ENCODE data around the gene B3GNT2.
A peak's percentile ranks its signal among the peaks of the same experiment; 100 is the strongest.
"Not testable (repeated sequence)": the region's sequence is repeated elsewhere in the genome, so short reads cannot be mapped to it uniquely, and the experiment has no call there.

The B3GNT2 gene, protein sequence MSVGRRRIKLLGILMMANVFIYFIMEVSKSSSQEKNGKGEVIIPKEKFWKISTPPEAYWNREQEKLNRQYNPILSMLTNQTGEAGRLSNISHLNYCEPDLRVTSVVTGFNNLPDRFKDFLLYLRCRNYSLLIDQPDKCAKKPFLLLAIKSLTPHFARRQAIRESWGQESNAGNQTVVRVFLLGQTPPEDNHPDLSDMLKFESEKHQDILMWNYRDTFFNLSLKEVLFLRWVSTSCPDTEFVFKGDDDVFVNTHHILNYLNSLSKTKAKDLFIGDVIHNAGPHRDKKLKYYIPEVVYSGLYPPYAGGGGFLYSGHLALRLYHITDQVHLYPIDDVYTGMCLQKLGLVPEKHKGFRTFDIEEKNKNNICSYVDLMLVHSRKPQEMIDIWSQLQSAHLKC

DNA sequence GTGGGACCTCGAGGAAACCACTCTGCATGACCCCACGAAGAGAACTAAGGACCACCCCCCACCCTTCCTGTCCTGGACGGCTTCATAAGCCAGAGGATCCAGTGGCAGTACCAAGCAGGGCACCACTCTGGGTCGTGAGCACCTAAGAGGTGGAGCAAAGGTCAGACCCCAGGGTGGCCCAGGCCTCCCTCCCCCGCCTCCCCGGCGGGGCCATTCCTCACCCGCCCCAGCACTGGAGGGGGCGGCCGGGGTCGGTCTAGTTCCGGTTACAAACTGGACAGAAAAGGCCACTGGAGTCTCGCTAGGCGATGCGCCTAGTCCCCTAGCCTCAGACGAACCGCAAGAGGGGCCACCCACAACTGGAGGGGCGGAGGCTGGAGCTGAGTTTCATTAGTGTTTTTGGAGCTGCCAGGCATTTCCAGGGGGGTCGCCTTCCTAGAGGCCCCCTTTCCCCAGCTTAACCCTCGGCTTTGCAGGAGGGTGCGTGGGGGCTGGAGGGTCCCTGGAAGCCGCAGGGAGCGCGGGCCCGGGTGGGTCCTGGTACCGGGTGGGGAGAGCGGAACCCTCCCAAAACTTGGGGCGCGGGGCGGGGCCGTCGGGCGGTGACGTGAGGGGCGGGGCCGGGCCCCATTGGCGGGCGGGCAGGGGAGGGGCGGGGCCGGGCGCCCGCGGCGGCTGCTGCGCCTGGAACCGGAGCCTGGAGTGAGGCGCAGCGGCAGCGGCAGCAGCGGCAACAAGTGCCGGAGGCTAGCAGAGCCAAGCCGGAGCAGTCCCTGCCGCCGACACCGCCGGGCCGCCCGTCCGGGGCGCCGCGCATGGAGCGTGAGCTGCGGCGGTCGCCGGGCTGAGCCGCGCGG lies at the start of gene B3GNT2:
Gene B3GNT2 (plus strand): TSS at position 695 of the 857 bp plus-strand sequence. CDS start 26,106 bp downstream, outside the sequence.
- DNase-seq, result peak; percentile 88

DNA sequence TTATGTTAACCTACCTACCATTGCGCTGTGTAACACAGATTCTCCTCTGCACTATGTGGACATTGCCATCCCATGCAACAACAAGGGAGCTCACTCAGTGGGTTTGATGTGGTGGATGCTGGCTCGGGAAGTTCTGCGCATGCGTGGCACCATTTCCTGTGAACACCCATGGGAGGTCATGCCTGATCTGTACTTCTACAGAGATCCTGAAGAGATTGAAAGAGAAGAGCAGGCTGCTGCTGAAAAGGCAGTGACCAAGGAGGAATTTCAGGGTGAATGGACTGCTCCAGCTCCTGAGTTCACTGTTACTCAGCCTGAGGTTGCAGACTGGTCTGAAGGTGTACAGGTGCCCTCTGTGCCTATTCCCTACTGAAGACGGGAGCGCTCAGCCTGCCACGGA lies 49.1 kb upstream of the B3GNT2 start:
- not testable (repeated sequence) for DNase-seq

DNA sequence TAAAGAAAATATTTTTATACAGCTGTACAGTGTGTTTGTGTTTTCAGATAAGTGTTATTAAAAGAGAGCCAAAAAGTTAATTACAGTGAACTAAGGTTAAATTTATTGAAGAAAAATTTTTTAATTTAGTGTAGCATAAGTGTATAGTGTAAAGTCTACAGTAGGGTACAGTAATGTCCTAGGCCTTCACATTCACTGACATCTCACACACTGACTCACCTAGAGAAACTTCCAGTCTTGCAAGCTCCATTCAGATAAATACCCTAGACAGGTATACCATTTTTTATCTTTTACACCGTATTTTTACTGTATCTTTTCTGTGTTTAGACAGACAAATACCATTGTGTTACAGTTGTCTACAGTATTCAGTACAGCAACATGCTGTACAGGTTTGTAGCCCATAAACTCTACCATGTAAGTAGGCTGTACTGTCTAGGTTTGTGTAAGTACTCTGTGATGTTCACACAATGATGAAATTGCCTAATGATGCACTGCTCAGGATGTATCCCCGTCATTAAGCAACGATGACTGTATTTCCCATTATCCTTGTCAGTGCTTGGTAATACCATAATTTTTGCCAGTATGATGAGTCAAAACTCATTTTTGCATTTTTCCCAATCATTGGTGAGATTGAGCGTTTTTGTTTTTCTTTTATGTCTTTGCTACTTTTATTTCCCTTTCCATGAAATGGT lies 48.2 kb upstream of the B3GNT2 start:
- DNase-seq, result no peak

DNA sequence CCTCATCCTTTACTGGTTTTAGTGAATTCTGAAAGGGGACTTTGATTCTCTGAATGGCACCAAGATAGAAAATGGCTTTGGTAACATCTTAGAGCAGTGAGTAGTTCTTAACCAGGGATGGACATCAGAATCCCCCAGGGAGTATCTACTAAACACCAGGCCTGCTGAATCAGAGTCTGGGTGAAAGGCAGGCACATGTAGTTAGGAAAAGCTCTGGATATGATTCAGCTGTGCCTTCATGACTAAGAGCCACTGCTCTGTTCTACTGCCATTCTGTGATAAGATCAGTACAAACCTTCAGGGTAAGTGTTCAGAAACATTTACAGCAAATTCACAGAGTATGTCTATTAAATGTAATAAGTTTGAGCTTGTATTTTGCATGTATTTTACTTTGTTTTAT lies 46.2 kb upstream of the B3GNT2 start:
- DNase-seq, result no peak

DNA sequence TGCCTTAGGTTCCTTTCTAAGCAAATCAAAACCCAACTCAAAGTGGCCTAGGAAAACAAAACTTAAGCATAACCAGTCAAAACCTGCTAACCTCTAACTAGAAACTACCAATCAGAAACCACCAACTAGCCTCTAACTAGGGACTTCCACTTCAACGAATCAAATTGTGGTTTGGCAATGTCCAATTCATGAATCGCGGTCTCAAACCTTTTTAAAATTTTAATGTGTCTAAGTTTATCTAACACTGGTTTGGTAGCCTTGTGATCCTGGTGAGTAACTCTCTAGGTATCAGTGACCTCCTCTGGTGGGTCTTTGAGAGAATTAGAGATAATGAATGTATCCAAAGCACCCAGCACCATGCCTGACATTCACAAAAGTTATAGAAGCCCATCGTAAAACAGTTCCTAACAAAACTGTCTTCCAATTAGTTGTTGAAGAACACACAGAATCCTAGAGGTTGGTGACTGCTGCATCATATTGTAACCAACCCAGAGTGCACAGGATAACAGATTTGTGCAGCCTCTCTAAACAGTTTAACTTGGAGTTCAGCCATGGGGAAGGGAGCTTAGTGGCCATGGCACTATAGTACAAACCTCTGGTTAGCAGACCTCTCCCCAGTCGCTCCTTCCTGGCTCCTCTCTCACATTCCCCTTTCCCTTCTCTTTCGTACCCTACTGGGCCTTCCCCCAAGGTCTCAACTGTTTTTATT lies 45.2 kb upstream of the B3GNT2 start:
- no peak for DNase-seq

DNA sequence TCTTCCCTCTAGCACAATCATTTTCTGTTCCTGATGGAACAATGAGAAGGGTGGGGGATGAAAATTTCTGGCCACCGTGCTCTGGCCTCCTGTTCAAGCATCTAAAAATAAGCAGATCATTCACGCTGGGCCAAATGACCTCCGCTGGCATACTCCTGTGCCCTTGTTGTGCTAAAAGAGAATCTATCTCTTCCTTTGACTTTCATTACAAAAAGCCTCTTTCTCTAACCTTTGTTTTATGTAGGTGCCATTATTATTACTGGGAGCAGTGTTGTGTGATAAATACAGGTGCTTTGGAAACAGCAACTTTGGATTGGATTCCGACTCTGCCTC lies 44.6 kb upstream of the B3GNT2 start:
- DNase-seq, result no peak

DNA sequence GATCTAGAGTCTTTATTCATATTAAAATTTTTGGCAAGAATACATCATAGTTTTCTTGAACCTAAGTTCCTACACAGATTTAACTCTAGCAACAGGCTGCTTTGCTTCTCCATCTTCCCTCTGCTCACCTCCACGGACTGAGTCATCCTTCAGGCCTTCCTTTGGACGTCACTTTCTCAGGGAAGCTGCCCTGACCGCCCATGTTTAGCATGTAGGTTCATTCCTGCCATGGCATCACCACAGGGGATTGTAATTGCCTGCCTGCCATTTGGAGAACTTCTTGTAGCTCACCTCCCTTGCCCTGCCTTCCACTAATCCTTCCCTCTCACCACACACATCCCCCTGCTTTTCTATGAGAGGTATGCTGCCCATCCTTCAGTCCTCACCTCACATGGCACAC lies 43.9 kb upstream of the B3GNT2 start:
- DNase-seq, result no peak

DNA sequence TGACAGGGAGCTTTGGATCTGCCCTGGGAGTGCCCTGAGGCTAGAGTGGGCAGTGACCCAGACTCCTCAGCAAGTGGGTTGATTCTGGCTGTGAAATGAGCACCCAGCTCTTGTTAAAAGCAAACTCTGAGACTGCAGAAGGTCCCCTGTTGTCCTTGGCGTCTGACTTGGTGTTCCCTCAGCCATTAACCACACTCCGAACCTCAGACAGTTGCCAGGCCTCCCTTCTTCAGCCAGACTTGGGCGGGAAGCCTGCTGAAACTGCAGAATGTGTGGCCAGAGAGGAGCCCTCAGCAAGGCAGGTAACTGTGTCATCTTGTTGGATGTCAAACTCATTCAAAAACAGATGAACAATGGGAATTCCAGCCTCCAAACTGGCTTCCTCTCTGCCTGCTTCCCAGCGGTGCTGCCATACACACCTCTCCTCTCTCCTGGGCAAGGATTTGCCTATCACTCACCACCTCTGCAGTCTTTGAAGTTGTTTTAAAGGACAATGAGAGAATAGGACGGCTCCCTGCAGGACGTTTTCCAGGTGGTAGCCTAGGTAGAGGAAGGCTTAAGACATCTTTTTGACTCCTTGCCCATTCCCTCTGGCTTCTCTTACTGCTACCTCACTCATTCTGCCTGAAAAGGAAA lies 38.9 kb upstream of the B3GNT2 start:
- no peak for DNase-seq

DNA sequence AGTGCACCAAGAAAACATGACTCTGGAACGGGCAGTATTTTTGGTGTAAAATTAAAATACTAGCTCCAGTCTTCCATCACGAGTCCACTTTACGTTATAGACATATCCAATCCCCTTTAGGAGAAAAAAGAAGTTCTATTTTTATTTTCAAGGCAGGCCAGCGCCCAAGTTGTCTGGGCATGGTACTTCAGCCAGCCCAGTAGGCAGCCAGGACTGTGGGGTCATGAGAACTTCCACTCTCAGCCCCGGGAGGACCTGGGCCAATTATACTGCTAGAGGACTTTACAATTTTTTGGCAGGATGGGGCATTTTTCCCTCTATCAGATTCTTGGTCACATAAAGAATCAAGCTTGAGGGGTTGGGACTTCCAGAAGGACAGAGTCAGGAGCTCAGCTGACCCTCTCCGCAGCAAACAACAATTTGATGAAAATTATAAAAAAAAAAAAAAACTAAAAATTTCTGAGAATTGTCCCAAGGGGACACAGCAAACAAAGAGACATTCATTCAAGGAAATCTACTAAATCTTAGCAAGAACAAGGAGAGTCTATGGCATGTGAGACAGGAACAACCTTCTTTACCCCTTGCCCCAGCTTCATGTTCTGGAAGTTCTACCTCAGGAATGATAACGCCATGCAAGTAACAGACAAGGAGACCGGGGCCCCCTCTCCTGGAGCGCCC lies 37.3 kb upstream of the B3GNT2 start:
- DNase-seq, result no peak

DNA sequence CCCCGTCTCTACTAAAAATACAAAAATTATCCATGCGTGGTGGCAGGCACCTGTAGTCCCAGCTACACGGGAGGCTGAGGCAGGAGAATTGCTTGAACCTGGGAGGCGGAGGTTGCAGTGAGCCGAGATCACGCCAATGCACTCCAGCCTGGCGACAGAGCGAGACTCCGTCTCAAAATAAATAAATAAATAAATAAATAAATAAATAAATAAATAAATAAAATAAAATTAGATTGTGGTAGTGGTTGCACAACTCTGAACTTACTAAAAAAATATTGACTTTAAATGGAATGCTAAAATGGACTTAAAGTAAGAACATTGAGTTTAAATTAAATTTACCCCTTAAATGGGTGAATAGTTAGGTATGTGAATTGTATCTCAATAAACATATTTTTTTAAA lies 35.2 kb upstream of the B3GNT2 start:
- DNase-seq, result not testable (repeated sequence)

DNA sequence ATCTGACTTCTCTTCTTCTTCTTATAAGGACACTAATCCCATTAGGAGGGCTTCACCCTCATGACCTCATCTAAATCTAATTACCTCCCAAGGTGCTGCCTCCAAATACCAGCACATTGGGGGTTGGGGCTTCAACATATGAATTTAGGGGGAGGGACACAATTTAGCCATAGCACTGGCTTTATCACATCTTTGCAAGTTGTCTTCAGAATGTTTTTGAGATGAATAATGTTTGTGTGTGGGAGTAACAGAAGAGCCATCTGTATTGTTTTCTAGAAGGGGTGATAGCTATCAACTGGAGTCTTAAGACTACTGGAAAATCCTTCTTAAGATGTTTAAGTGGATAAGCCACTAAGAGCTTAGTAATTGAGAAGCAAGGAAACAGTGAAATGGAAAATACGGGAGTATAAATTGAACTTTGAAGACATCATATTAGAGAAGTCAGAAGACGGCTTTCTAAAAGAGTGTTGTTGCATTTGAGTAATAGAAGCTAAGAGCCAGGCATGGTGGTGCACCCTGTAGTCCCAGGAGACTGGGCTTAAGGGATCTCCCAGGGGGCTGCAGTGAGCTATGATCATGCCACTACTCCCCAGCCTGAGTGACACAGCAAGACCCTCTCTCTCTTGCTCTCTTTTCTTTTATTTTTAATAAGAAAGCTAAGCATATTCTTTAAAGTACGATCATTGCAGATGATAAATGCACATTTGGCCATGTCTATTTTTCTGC lies 32.6 kb upstream of the B3GNT2 start:
- no peak for DNase-seq

DNA sequence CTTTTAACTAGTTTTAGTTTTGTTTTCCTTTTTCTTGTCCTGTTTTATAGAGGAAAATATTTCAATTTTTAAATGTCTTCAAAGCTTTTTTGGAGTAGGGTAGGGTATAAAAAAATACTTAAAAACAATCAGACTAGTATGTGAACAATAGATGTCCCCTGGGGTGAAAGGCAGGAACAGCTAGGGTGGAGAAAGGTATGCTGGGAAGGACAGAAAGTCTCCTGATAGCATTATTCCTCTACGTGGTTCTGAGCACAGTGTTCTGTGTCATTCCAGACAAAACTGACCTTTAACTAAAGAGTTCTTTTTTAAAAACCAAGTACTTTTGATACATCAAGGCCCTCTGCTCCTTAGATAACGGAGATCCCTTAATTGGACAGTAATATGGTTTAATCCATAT lies 32.1 kb upstream of the B3GNT2 start:
- no peak for DNase-seq

DNA sequence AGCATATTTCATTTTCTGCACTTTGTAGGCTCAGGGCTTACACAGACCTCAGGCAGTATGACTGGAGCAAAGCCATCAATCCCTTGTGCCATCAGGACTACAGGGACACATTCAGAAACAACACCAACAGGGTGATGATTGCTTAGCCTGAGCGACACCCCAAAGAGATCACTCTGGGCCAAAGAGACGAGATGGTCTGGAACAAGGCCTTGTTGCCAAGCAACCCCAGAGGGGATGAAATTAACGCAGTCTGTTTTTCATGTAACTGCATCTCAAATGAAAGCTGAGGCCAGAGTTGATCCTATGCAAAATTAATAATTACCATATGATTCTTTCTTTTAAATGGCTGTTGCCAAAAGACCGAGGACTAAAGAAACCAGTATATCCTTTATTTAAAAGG lies 20.2 kb upstream of the B3GNT2 start:
- no peak for DNase-seq

DNA sequence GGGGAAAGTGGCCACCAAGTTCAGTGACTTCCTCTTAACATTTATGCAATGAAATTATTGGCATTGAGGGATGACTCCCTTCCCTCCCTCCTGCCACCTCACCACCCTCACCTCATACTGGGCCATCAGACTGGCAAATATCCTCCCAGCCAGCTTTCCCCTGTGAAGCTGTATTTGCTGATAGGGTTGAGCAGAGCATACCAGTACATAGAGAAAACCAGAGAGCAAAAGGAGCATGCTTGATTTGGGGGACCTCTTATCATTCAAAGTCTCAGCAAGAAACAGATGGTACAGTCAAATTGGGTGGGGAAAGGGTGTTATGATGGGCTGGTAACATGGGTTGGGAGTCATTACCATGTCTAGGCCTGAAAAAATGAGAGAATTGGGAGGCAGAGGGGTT lies 19.1 kb upstream of the B3GNT2 start:
- no peak for DNase-seq

DNA sequence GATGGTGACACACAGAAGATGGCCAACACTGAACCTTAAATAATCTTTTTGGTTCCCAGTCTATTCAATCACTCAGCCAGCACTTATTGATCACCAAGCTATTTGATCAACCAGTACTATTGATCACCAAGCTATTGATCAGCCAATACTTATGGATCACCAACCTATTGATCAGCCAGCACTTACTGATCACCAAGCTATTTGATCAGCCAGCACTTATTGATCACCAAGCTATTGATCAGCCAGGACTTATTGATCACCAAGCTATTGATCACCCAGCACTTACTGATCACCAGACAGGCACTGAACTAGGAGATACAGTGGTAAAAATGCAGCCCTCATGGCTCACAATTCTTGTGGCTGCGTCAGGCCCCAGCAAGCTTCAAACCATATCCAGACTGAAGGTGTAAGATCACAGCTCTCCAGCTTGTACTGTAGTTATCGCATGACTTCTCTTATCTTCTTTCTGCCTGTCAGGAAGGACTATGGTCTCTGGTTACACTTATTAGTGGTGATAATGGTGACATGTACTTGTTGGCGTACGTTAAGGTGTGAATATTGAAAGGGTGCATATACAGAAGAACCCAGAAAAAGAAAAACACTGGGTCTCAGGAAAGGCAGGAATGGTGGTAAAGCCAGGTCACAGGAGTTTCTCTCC lies 18.4 kb upstream of the B3GNT2 start:
- DNase-seq, result no peak

DNA sequence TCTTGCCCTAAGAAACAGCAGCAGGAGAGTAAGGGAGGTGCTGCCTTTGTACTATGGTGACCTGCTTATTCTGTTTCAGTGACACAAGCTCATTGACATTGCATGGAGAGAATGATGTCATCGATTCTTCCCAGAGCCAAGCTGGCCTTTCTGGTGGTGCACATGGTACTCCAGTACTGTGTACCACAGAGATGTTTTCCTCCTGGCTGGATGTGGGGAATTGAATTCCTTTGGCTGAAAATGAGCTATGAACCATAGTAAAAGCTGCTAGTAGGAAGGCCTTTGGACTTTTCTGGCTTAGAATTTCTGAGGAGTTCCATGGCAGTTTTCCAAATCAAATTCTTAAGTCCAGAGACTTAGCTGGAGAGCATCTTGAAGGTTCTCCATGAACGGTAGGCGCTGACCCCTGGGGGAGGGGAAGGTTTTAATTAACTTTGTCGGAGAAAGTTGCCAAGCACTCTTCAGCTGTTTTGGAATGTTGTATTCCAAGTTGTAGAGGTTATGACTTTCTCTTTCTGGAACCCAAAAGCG lies 17.1 kb upstream of the B3GNT2 start:
- DNase-seq, result no peak

DNA sequence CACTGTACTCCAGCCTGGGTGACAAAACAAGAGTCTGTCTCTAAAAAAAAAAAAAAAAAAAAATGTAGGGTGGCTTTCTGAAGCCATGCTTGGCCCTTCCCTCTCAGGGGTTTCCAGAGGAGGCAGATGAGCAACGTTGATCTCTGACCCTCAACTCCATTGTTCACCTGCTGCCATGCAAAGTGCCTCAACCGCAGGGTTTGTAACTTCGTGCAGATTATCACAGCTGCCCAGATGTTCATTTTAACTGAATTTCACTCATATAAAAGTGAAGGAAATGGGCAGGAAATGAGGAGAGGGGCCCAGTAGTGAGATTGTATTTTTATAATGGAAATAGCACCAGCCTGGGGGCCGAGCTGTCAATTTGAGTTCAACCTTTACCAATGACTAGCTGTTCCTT lies 14.9 kb upstream of the B3GNT2 start:
- DNase-seq, result no peak

DNA sequence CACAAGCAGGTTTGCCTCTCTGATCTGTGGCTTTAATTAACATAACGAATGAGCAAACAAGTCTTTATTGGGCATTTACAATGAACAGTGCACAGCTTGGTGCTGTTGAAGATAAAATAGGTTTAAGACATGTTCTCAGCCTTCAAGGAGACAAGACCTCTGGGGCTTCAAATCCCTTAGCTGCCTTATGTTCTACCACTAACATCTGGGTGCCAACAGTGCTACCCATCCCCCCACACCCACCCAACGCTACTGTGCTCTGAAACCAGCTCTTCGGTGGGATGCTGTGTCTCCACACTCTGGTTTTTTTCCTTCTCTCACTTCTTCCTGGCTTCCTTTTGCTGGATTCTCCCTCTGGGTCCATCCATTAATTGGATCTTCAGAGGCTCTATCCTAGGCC lies 14.1 kb upstream of the B3GNT2 start:
- no peak for DNase-seq

DNA sequence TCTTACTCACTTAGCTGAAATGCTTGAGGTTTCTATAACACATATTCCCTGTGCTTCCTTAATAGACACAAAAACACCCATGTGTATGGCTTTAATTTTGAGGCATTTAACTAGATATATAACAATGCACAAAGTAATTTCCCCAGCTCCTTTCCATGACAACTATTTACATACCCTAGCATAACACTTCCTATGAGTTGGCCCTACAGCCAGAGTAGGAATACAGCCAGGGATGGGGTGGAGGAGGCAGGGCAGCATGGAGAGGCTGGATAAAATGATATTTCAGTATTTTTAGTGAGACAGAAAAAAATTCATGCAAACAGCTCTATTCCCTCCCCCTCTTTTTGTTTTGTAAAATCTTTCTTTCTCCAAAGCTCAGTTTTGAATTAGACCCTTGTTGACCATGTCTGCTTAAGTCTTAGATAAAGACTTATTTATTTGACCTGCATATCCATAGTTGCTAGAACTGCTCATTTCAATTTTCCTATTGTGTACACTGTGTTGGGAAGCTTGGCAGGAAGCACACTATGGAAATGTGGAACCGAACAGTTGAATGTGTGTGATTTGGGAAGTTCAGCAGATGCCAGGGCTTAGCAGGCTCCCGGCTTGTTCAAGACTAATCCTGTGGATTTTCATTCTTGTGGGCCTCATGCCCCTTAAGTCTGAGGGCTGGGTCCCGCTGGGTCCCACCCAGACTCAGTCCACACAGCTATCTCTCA lies 11.2 kb upstream of the B3GNT2 start:
- no peak for DNase-seq

Measured in stimulated activated CD4-positive, alpha-beta T cell treated with anti-CD3 and anti-CD28 coated beads, Interleukin-12 subunit alpha, Interleukin-12 subunit beta, amount 100 ng/mL, for 4 hours (primary cell).